ENCODE measurements around the gene ATP6V1G2. TPM values are rescaled to one million over a fixed set of nuclear protein-coding genes. Genes with fewer than 3 reads are reported as not detected.
"Not testable (repeated sequence)": the region's sequence is repeated elsewhere in the genome, so short reads cannot be mapped to it uniquely, and the experiment has no call there.

Gene ATP6V1G2
- total RNA-seq = 1 to 10 TPM; 2.5 TPM

GRCh38 chr6:31546339-31546957, at the start of gene ATP6V1G2:
Gene ATP6V1G2 (minus strand): TSS chr6:31546608. CDS start chr6:31546559, 49 bp downstream.
- ChIA-PET CTCF (interaction anchor here (0.5 to 16.9 kb wide), 16 partner anchors 17 to 289 kb away, joined by 3 to 676 read pairs (median 4); partner anchors contain the start of genes BAG6, GPANK1, HSPA1A and HSPA1L), POLR2A (interaction anchor here (0.5 to 6.3 kb wide), 12 partner anchors 8 to 106 kb away, joined by 3 to 62 read pairs (median 4); partner anchors contain the start of genes BAG6, LTB, NCR3 and TNF)
- peak; percentile 66 for ATAC-seq
- Mint-ChIP-seq H3K9me3 (ENCODE audit: insufficient read depth) (no peaks in the 10 kb centered on the region), H3K27me3 (ENCODE audit: low read depth) (no peaks in the 10 kb centered on the region), H3K4me3 (peak within 1 kb of the TSS; percentile 84), H3K4me1 (ENCODE audit: low read depth) (peaks cover 53% of the 10 kb centered on the region), H3K27ac (peak within 1 kb of the TSS; percentile 90), H3K36me3 (ENCODE audit: low read depth) (peaks cover 24% of the 10 kb centered on the region)
- DNase-seq = peak; percentile 92

- peak overlapping the region; percentile 95 for H3K27ac Mint-ChIP-seq
- no peaks in the 10 kb centered on the region for H3K9me3 Mint-ChIP-seq (ENCODE audit: insufficient read depth)
- peaks cover 82% of the 10 kb centered on the region for H3K4me1 Mint-ChIP-seq (ENCODE audit: low read depth)
- no peak for DNase-seq
- ChIA-PET POLR2A (interaction anchor here (0.8 to 8.1 kb wide), 11 partner anchors 13 to 235 kb away, joined by 3 to 388 read pairs (median 6); partner anchors contain the start of genes ATP6V1G2, DDX39B, HSPA1A and HSPA1B), CTCF (interaction anchor here (0.8 to 18.5 kb wide), 10 partner anchors 11 to 221 kb away, joined by 3 to 928 read pairs (median 8); partner anchors contain the start of genes AIF1, ATP6V1G2, BAG6 and DDX39B)
- H3K4me3 Mint-ChIP-seq = peak overlapping the region; percentile 85
- peak; percentile 39 for ATAC-seq
- H3K27me3 Mint-ChIP-seq (ENCODE audit: low read depth) = no peaks in the 10 kb centered on the region
- peaks cover 43% of the 10 kb centered on the region for H3K36me3 Mint-ChIP-seq (ENCODE audit: low read depth)
Observed at GRCh38 chr6:31592396-31592771, 46.0 kb upstream of the ATP6V1G2 start.

DNA sequence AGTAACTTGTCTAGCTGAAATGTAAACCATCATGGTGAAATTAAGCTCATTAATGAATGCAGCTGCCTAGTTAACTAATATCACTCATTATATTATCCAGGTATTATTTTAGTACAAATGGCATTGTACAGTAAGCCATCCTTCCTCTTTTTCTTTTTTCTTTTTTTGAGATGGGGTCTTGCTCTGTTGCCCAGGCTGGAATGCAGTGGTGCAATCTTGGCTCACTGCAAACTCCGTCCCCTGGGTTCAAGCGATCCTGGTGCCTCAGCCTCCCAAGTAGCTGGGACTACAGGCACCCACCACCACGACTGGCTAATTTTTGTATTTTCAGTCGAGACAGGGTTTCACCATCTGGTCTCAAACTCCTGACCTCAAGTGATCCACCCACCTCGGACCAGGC, 44.3 kb upstream of the ATP6V1G2 start:
- Mint-ChIP-seq H3K27ac (peak overlapping the region; percentile 43), H3K4me1 (ENCODE audit: low read depth) (peaks cover 84% of the 10 kb centered on the region), H3K4me3 (peak overlapping the region; percentile 85), H3K36me3 (ENCODE audit: low read depth) (peaks cover 49% of the 10 kb centered on the region)
- ChIA-PET POLR2A (interaction anchor here (1.5 kb wide), 1 partner anchor 9 kb away, joined by 7 read pairs; the partner anchor contains the start of gene LTB), CTCF (interaction anchor here (0.8 to 24.1 kb wide), 4 partner anchors 0 to 538 kb away, joined by 3 to 928 read pairs (median 716); partner anchors contain the start of genes ATP6V1G2, DDX39B, LST1 and LTB)
- DNase-seq; H3K9me3 Mint-ChIP-seq (ENCODE audit: insufficient read depth); ATAC-seq; H3K27me3 Mint-ChIP-seq (ENCODE audit: low read depth): not testable (repeated sequence)

DNA sequence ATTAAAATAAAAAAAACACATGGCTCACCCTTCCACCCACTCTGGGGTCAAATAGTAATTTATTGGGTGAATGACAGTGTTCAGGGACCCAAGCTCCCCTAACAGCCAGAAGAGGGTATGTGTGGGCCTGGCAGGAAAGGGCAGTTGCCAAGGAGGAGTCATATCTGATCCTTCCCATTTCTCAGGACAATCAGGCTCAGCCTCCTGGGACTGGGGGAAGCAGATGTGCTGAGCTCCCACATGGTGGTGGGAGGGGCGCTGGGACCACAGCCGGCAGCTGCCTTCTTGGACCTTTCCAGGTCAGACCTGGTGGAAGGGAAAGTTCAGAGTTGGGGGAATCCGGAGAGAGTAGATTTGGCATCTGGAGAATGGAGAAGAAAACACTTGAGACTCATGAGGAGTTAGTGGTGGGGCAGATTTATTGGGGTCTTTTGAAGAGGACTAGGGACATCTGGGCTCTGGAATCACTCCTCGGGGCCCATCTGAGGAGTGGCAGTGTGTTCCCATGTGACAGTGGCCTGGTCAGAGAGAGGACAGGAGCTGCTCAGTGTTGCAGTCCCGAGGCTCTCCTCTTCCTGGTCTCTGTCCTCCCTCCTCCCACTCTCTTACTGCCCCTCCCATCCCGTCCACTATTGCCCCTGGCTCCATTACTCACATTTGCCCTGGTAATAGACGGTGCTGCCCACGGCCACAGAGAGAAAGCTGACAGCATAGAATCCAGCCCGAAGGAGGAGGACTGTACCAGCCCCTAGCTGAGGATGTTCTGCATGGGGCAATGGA, 42.7 kb upstream of the ATP6V1G2 start:
- POLR2A ChIA-PET = interaction anchor here (0.6 to 1.6 kb wide), 4 partner anchors 9 to 1014 kb away, joined by 3 to 5 read pairs (median 4); no protein-coding TSS in a partner anchor
- ATAC-seq (no peak), DNase-seq (no peak)
- CTCF ChIA-PET = interaction anchor here (18.5 to 24.1 kb wide), 3 partner anchors 2 to 43 kb away, joined by 504 to 928 read pairs (median 928); partner anchors contain the start of genes ATP6V1G2, DDX39B, LST1 and LTB
- no peaks in the 10 kb centered on the region for H3K9me3 Mint-ChIP-seq (ENCODE audit: insufficient read depth)
- H3K27ac Mint-ChIP-seq = peak overlapping the region; percentile 82
- H3K4me3 Mint-ChIP-seq = peak overlapping the region; percentile 38
- H3K36me3 Mint-ChIP-seq (ENCODE audit: low read depth) = peaks cover 49% of the 10 kb centered on the region
- H3K27me3 Mint-ChIP-seq (ENCODE audit: low read depth) = no peaks in the 10 kb centered on the region
- peaks cover 90% of the 10 kb centered on the region for H3K4me1 Mint-ChIP-seq (ENCODE audit: low read depth)

DNA sequence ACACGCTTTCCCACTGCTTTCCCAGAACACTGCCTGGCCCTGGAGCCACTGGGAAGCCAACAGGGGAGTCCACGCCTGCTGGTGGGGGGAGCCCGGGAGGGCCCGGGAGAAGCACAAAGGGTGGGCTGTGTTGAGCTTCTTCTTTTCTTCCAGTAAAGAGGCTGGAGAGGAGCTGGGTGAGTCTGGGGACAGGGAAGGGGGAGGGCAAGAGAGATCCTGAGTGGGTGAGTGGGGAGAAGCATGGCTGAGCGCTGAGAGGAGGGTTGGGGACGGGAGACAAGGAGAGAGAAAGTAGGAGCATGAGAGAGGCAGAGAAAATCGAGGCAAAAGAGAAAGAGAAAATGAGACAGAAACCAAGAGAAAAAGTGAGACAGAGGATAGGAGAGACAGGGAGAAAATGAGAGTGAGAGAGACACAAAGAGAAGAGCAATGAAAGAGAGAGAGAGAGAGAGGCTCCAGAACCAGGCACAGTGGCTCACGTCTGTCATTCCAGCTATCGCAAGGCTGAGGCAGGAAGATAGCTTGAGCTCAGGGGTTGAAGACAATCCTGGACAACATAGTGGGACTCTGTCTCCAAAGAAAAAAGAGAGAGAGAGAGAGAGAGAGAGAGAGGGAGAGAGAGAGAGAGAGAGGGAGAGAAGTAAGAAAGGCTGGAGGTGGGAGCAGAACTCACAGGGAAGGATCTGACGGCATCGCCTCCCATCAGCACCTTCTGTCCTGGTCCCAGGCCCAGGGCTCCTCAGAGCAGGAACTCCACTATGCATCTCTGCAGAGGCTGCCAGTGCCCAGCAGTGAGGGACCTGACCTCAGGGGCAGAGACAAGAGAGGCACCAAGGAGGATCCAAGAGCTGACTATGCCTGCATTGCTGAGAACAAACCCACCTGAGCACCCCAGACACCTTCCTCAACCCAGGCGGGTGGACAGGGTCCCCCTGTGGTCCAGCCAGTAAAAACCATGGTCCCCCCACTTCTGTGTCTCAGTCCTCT, 41.7 kb upstream of the ATP6V1G2 start:
- Mint-ChIP-seq H3K4me1 (ENCODE audit: low read depth) (peaks cover 91% of the 10 kb centered on the region), H3K9me3 (ENCODE audit: insufficient read depth) (no peaks in the 10 kb centered on the region), H3K27me3 (ENCODE audit: low read depth) (no peaks in the 10 kb centered on the region), H3K27ac (peak overlapping the region; percentile 94), H3K4me3 (peak overlapping the region; percentile 84), H3K36me3 (ENCODE audit: low read depth) (peaks cover 54% of the 10 kb centered on the region)
- no peak for ATAC-seq
- DNase-seq = no peak
- ChIA-PET POLR2A (interaction anchor here (0.9 to 4.8 kb wide), 6 partner anchors 9 to 46 kb away, joined by 4 to 48 read pairs (median 5); partner anchors contain the start of genes DDX39B and TNF), CTCF (interaction anchor here (0.7 to 24.1 kb wide), 7 partner anchors 3 to 94 kb away, joined by 3 to 928 read pairs (median 15); partner anchors contain the start of genes ATP6V1G2, DDX39B, LST1 and LTA)

- peaks cover 86% of the 10 kb centered on the region for H3K4me1 Mint-ChIP-seq (ENCODE audit: low read depth)
- ChIA-PET CTCF (interaction anchor here (1.4 to 24.1 kb wide), 8 partner anchors 4 to 41 kb away, joined by 4 to 928 read pairs (median 13); partner anchors contain the start of genes ATP6V1G2, DDX39B, LST1 and LTA), POLR2A (interaction anchor here (0.7 to 14.3 kb wide), 9 partner anchors 8 to 66 kb away, joined by 3 to 388 read pairs (median 5); partner anchors contain the start of genes BAG6, DDX39B, NCR3 and TNF)
- no peaks in the 10 kb centered on the region for H3K27me3 Mint-ChIP-seq (ENCODE audit: low read depth)
- ATAC-seq (peak; percentile 52), DNase-seq (peak; percentile 59)
- H3K4me3 Mint-ChIP-seq = peak overlapping the region; percentile 84
- peaks cover 59% of the 10 kb centered on the region for H3K36me3 Mint-ChIP-seq (ENCODE audit: low read depth)
- peak overlapping the region; percentile 94 for H3K27ac Mint-ChIP-seq
- H3K9me3 Mint-ChIP-seq (ENCODE audit: insufficient read depth) = no peaks in the 10 kb centered on the region
Observed at GRCh38 chr6:31586599-31587281, 40.3 kb upstream of the ATP6V1G2 start.

DNA sequence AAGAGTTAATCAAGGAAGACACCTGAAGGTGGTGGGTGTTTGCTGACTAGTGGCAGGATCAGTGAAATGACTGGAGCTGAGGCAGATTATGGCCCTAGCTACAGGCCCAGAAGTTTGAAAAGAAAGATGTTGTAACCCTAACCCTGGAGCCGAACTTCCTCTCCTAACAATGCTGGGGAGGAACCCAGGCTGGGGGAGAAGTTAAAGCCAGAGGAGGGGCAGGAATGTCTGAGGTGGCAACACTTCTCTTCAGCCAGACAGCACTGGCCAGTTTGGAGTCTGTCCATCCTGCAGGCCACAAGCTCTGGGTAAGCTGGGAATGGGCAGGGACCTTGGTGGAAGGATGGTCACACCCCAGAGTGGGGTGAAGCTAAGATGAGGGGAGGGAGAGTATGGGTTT, 39.6 kb upstream of the ATP6V1G2 start, which contains the start of gene LST1:
Gene LST1 (plus strand): TSS at position 270 of the 400 bp plus-strand sequence. CDS start 1,023 bp downstream, outside the sequence.
- no peak for DNase-seq
- Mint-ChIP-seq H3K9me3 (ENCODE audit: insufficient read depth) (no peaks in the 10 kb centered on the region), H3K27me3 (ENCODE audit: low read depth) (no peaks in the 10 kb centered on the region), H3K36me3 (ENCODE audit: low read depth) (peaks cover 61% of the 10 kb centered on the region), H3K27ac (peak within 1 kb of the TSS; percentile 94), H3K4me3 (peak within 1 kb of the TSS; percentile 84), H3K4me1 (ENCODE audit: low read depth) (peaks cover 79% of the 10 kb centered on the region)
- peak; percentile 3 for ATAC-seq
- CTCF ChIA-PET = interaction anchor here (1.4 to 24.1 kb wide), 7 partner anchors 4 to 40 kb away, joined by 4 to 928 read pairs (median 15); partner anchors contain the start of genes ATP6V1G2, DDX39B, LST1 and LTA
- POLR2A ChIA-PET = interaction anchor here (0.8 to 14.3 kb wide), 8 partner anchors 9 to 66 kb away, joined by 3 to 388 read pairs (median 8); partner anchors contain the start of genes BAG6, DDX39B, NCR3 and TNF

GRCh38 chr6:31585491-31585890, 39.1 kb upstream of the ATP6V1G2 start:
- peaks cover 60% of the 10 kb centered on the region for H3K36me3 Mint-ChIP-seq (ENCODE audit: low read depth)
- DNase-seq = peak; percentile 76
- peak; percentile 16 for ATAC-seq

GRCh38 chr6:31582230-31582643, 35.8 kb upstream of the ATP6V1G2 start, which contains the start of gene LTB:
Gene LTB (minus strand): TSS chr6:31582424. CDS start chr6:31582417, 7 bp downstream.
- Mint-ChIP-seq H3K4me3 (peak within 1 kb of the TSS; percentile 98), H3K27me3 (ENCODE audit: low read depth) (no peaks in the 10 kb centered on the region), H3K9me3 (ENCODE audit: insufficient read depth) (no peaks in the 10 kb centered on the region), H3K4me1 (ENCODE audit: low read depth) (peaks cover 72% of the 10 kb centered on the region), H3K27ac (peak within 1 kb of the TSS; percentile 88), H3K36me3 (ENCODE audit: low read depth) (peaks cover 62% of the 10 kb centered on the region)
- ChIA-PET POLR2A (interaction anchor here (0.8 to 14.3 kb wide), 18 partner anchors 8 to 1389 kb away, joined by 3 to 388 read pairs (median 6); partner anchors contain the start of genes ATP6V1G2, BAG6, C6orf47 and DDX39B), CTCF (interaction anchor here (0.8 to 24.1 kb wide), 8 partner anchors 1 to 90 kb away, joined by 3 to 928 read pairs (median 96); partner anchors contain the start of genes ATP6V1G2, BAG6, DDX39B and LST1)
- peak; percentile 7 for ATAC-seq
- peak; percentile 73 for DNase-seq

More at GRCh38 chr6:31585491-31585890, 39.1 kb upstream of the ATP6V1G2 start:
- Mint-ChIP-seq H3K4me3 (peak overlapping the region; percentile 84), H3K9me3 (ENCODE audit: insufficient read depth) (no peaks in the 10 kb centered on the region), H3K27me3 (ENCODE audit: low read depth) (no peaks in the 10 kb centered on the region), H3K27ac (peak overlapping the region; percentile 94), H3K4me1 (ENCODE audit: low read depth) (peaks cover 74% of the 10 kb centered on the region)
- ChIA-PET CTCF (interaction anchor here (1.1 to 24.1 kb wide), 9 partner anchors 4 to 240 kb away, joined by 3 to 928 read pairs (median 11); partner anchors contain the start of genes AIF1, ATP6V1G2, DDX39B and LST1), POLR2A (interaction anchor here (0.8 to 14.3 kb wide), 8 partner anchors 10 to 44 kb away, joined by 3 to 388 read pairs (median 8); partner anchors contain the start of genes DDX39B, NCR3 and TNF)

Data from activated CD8-positive, alpha-beta T cell treated with anti-CD3 and anti-CD28 coated beads, Interleukin-2, amount 10 ng/mL, durations not matched to agents 7 days and 5 days (primary cell).